HG03342 (cell line): ENCODE data around the gene ATP5F1A.

Experiments used
- ATAC-seq: cut with Tn5 transposase; IDR thresholded peaks from one replicate; pipeline ENCODE4 v1.9.1; 2021; ENCODE audit warnings: mild to moderate bottlenecking, moderate library complexity; ENCODE audit not compliant: unreplicated experiment

ATP5F1A gene

DNA sequence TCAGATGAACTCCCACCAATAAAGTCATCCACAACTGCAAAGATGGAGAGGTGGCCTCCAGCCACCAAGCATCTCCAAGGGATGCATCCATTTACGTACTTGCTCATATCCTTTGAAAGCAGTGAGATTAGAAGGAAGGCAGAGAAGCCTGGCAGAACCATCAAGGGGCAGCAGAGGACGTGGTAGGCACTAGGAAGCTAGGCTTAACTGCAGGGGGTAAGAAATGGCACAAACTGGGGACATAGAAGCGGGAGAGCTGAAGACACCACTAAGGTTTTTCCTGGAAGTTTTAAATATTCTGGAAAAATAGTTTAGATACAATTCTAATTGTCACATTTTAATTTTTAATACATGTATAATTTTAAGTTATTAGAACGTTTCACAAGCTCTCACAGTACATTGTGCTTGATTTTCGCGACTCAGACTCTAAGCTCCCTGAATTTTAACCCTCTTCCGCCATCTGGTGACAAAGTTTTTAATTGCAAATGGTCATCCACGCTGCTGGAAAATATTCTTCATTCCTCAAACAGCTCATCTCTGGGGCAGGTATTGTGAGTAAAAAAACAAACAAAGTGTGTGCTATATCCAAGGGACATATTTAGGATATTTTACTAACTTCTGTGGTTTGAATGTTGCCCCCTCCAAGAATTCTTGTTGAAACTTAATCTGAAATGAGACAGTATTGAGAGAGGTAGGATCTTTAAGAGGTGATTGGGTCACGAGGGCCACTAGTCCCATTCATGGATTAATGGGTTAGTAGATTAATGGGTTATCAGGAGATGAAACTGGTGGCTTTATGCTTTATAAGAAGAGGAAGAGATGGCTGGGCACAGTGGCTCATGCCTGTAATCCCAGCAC lies 24.4 kb downstream of the ATP5F1A start:
- peak; percentile 32 for ATAC-seq

- ATAC-seq = no peak
Observed at GRCh38 chr18:46072959-46073358, 25.1 kb downstream of the ATP5F1A start.

DNA sequence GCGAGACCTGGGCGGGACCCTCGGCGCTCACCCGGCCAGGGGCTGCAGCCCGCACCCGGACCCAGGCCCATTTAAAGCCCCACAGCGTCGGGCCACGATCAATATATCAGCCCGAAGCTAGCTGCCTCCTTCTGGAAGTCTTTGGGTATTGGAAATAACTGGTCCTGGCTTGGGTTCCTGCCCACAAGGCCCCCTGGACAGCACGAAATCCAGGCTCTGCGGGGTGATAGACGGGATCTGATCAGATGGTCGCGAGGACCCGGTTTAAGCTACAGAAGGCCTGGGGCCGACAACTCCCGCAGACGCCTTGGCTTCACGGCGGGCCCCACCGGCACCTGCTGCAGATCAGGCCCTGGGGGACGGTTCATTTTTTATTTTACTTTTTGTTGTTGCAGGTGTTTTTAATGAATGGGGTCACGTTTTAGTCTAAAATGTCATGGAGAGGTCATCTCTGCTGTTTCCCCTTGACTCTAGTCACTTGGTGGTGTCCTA lies 25.7 kb downstream of the ATP5F1A start:
- no peak for ATAC-seq

DNA sequence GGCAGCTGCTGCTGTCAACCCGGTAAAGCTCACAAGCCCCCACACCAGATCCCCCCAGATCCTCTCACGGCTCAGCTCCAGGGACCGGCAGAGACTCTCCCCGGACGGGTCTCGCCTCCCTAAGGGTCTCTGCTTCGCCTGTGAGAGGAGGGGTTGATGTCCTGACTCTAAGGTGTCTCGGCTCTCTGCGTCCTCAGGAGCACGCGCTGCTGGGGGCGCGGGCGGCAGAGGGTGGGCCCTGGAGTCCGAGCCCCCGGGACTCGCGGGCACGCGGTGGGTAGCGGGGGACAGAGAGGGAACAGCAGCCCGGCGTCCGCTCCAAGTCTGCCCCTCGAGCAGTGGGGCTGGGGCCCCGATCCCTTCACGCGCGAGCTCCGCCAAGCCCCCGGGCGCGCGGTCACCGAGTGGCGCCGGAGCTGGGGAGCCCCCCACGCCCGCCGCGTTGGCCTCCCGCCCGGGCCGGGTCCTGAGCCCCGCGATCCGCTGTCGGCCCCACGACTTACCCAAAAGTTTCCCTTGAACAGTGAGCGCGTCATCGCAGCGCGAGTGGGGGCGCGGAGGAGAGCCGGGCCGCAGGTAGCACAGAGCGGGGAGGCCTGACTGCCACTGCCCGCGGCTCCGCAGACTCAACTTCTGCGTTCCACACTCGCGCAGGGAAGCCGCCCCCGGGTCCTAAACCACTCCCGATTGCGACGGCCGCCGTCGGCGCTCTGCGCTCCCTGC lies 26.3 kb downstream of the ATP5F1A start, which contains the start of gene PSTPIP2:
PSTPIP2 (minus strand) TSS at position 608 of the 723 bp plus-strand sequence; CDS start at position 536, 72 bp downstream.
- ATAC-seq = peak; percentile 65

DNA sequence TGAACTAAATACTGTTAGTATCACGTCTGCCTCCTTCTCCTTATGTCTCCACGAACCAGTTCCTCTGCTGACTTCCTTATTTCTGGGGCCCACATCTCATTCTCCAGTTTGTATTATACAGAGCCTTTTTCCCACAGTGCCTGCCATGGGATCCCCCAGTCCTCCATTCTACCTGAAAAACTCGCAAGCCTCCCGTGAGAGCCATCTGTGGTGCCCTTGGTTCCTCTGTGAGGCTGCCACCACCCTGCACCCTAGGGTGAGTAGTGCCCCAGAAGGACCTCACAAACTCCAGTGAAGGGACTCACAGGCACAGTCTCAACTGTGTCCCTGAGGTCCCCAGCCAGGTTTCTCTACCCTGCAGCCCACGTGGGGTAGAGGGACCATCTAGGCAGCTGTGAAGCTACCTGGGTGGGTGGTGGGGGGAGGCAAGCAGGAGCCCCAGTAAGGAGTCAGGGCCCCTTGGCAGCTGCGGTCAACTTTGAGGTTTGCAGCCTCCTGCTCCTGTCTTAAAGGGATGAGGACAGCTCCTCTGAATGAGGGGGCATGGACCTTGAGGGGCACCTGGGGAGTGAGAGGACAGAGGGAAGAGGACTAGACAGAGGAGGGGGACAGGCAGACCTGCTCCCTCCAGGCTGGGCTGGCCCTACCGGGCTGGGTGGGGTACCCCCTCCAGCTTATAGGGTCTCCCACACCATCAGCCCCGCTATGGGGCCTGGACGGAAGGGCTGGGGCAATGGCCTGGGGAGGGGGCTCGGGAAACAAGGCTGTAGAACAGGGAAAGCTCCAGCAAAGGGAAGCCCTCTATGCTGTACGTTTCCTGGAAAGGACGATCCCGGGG lies 27.1 kb downstream of the ATP5F1A start:
- peak; percentile 10 for ATAC-seq

DNA sequence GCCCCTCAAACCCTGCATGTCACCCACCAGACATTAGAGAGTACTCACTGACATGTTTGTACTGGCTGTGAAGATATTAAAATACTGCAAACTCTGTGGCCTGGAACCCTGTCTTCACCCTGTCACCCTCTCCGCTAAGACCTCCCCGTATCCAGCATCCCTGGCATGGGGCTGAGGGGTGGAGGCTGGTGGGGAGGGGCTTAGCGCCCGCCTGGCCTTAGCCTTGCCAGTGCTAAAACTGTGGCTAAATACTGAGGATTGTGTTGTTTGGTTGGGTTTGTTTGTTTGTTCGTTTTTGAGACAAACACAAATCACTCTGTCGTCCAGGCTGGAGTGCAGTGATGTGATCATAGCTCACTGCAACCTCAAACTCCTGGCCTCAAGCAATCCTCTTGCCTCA lies 27.9 kb downstream of the ATP5F1A start:
- no peak for ATAC-seq

DNA sequence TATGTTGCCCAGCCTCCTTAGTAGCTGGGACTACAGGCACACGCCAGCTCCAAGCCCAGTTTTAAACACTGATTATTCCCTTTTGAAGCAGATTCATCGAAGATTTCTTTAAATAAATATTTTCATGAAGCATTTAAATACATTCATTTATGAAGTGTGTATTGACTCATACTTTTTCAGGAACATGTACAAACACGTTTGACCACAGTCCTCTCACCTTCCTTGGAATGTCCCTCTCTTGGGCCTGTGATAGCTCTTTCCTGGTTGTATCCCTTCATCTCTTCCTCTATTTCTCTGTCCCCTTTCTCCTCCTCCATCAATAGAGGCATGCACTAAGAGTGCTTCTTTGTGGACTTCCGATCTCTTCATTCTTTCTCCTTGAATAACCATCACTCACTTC lies 28.6 kb downstream of the ATP5F1A start:
- ATAC-seq = no peak

- ATAC-seq = no peak
Observed at GRCh38 chr18:46068763-46069162, 29.3 kb downstream of the ATP5F1A start.

DNA sequence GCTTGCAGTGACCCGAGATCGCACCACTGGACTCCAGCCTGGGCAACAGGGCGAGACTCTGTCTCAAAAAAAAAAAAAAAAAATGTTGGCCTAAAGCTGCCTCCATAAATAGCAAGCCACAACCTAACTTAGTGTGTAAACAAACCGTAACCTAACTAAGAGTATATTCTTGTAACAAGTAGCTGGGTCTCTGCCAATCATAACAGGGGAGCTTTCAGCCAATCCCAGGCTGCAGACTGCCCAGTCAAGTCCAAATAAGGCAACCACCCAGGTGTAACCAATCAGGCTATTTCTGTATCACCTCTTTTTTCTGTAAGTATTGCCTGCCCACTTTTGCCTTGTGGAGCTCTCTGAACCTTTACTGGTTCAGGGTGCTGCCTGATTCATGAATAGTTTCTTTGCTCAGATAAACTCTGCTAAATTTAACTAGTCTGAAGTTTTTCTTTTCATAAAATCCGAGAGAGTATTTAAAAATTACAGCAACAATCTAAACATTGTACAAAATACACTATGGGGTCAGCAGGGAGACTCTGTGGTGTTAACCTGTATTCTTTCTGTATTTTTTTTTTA lies 30.6 kb downstream of the ATP5F1A start:
- no peak for ATAC-seq

- ATAC-seq = no peak
Observed at GRCh38 chr18:46062781-46063180, 35.3 kb downstream of the ATP5F1A start.

DNA sequence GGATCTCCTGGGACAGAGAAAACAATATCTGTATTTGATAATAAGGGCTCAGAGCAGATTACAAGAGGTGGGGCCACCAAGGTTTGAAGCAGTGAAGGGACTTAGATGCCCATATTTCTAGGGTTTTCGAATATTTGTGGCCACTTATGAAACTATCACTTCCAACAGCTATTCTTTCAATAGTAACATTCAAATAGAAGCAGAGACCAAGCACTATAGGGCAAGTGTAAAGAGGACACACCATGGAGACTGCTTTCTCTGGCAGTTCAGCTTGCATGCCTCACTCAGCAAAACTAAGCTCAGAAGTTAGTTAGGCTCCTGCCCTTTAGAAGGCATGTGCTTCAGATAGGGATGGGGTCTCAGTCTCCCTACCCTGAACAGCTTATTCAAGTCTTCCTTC lies 36.3 kb downstream of the ATP5F1A start:
- no peak for ATAC-seq

DNA sequence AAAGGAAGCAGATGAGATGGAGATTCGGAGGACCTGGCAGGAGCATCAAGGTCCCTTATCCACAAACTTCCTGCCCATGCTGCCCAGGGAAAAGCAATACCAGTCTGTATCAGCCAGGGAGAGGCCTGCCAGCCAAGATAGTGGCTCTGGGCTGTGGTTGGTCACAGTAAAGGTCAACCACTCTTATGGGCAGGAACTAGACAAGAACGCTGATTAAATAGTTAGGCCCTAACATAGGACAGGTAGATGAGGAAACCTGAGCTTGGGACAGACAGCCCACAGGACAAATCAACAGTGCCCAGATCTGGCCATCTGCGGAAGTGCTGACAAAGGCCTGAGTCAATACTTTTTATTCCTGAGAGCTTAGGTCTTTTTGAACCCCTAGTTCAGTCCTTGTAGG lies 36.7 kb downstream of the ATP5F1A start:
- ATAC-seq = no peak

DNA sequence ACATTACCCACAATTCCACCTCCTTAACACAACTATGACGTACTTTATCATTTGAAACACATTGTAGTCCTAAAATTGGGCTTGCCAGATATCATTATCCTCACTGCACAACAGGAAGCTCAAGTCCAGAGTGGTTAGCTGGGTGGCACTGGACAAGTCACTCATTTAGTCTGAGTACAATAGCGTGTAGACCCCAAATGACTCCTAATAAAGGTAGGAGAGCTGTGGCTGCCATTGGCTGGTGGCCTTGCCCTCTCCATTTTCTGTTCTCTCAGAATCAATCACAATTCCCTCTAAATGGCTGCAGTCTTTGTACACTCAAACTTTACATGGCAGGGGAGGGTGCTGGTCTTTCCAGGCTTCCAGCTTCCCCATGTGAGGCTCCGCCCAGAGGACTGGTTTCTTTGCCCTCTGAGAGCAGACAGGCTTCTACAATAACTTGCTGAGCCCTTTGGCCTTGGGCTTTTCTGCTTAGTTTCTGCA lies 37.7 kb downstream of the ATP5F1A start:
- no peak for ATAC-seq

- ATAC-seq = no peak
Observed at GRCh38 chr18:46055838-46056230, 42.3 kb downstream of the ATP5F1A start.

DNA sequence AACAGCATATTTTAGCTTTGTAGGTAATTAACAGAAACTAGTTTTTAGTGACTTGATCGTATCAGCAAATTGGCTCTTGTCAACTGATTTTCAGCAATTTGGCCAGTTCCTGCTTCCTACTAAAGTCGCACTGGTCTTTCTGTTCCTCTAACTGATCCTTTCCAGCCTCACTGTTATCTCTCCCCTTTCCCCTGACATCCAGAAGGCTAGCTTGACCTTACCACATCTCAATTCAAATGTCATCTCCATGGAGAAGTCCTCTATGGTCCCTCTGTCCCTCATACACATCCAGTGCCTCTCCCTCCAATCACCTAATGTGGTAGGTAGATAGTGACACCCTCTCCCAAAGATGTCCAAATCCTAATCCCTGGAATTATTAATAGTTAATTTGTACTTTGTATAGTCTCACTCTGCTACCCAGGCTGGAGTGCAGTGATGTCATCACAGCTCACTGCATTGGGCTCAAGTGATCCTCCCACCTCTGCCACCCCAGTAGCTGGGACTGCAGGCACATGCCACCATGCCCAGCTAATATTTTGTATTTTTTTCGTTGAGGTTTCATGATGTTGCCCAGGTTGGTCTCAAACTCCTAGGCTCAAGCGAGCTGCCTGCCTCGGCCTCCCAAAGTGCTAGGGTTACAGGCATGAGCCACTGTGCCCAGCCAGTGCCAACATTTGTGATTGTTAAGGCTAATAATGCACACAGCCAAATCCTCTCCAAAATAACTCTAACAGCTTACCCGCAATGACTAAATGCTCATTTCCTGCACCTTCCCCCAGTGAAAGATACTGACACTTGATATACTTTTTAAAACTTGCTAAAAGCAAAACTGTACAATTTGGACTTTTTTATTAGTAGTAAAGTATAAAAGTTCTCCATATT lies 42.9 kb downstream of the ATP5F1A start:
- no peak for ATAC-seq

- ATAC-seq = no peak
Observed at GRCh38 chr18:46053368-46054095, 44.6 kb downstream of the ATP5F1A start.

- no peak for ATAC-seq
Observed at GRCh38 chr18:46051731-46052461, 46.2 kb downstream of the ATP5F1A start.

DNA sequence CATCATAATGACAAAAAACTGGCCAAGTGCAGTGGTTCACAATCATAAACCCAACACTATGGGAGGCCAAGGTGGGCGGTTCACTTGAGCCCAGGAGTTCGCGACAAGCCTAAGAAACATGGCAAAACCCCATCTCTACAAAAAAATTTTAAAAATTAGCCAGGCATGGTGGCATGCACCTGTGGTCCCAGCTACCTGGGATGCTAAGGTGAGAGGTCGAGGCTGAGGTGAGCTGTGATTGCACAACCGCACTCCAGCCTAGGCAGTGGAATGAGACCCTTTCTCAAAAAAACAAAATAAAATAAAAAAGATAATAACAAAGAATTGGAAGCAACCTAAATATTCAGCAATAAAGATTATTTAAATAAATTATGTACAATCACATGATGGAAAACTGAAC lies 47.8 kb downstream of the ATP5F1A start:
- ATAC-seq = no peak
